SU-DHL-6 (cell line): ENCODE data around the gene ADGRB3.
A peak's percentile ranks its signal among the peaks of the same experiment; 100 is the strongest.

Source experiments
- H2AFZ ChIP-seq: fragments of 200-600 bp; sonication (generic); 2 replicates; pipeline ENCODE4 v1.6.1; 2014; ENCODE audit warnings: low read depth, mild to moderate bottlenecking, moderate library complexity, mixed read lengths, antibody characterized with exemption, low read length; ENCODE audit not compliant: severe bottlenecking
- H3F3A ChIP-seq: fragments of 200-600 bp; shearing (Covaris generic); 2 replicates; pipeline ENCODE4 v1.6.0; 2016; ENCODE audit warnings: antibody characterized with exemption, mild to moderate bottlenecking; ENCODE audit not compliant: insufficient read depth
- H3K27ac ChIP-seq: fragments of 200-600 bp; sonication (generic); 2 replicates; pipeline ENCODE4 v1.5.1; 2016; ENCODE audit warnings: low read depth, mild to moderate bottlenecking, low read length, moderate library complexity, mixed read lengths
- H3K27me3 ChIP-seq: fragments of 200-600 bp; sonication (generic), shearing (Covaris generic); 2 replicates; pipeline ENCODE4 v1.6.0; 2014; ENCODE audit warnings: mild to moderate bottlenecking, low read length
- H3K36me3 ChIP-seq: fragments of 200-600 bp; sonication (generic); 2 replicates; pipeline ENCODE4 v1.6.1; 2014; ENCODE audit warnings: mild to moderate bottlenecking, low read length, mixed read lengths
- H3K4me2 ChIP-seq: fragments of 300-600, 200-600 bp; shearing (Covaris generic), sonication (generic); 2 replicates; pipeline ENCODE4 v1.6.0; 2014; ENCODE audit warnings: low read length, low read depth, mild to moderate bottlenecking; ENCODE audit not compliant: poor library complexity, severe bottlenecking
- H3K4me3 ChIP-seq: fragments of 200-600 bp; sonication (generic); 2 replicates; pipeline ENCODE4 v1.5.1; 2014; ENCODE audit warnings: antibody characterized with exemption, low read length, mild to moderate bottlenecking, mixed read lengths; ENCODE audit not compliant: insufficient read depth, poor library complexity, severe bottlenecking
- H3K79me2 ChIP-seq: fragments of 200-600 bp; sonication (generic); 2 replicates; pipeline ENCODE4 v1.6.1; 2014; ENCODE audit warnings: mild to moderate bottlenecking, low read length, moderate library complexity; ENCODE audit not compliant: insufficient read depth
- H3K9ac ChIP-seq: fragments of 200-600 bp; sonication (generic); 2 replicates; pipeline ENCODE4 v1.7.0; 2014; ENCODE audit warnings: mild to moderate bottlenecking, low read length
- H3K9me2 ChIP-seq: fragments of 200-600 bp; sonication (generic); replicated peaks from 2 replicates; pipeline ENCODE4 v1.6.1; 2014; ENCODE audit warnings: low read length; ENCODE audit not compliant: insufficient read depth
- H3K9me3 ChIP-seq: fragments of 200-600 bp; sonication (generic); 2 replicates; pipeline ENCODE4 v1.6.1; 2014; ENCODE audit warnings: low read length, mixed read lengths; ENCODE audit not compliant: insufficient read depth
- H4K20me1 ChIP-seq: fragments of 200-600 bp; sonication (generic); 2 replicates; pipeline ENCODE4 v1.6.1; 2014; ENCODE audit warnings: low read depth, mild to moderate bottlenecking, antibody characterized with exemption, low read length, moderate library complexity, mixed read lengths
- CTCF ChIP-seq: fragments of 200-600 bp; sonication (generic); IDR thresholded peaks from one replicate; pipeline ENCODE4 v1.5.1; 2017; ENCODE audit warnings: antibody characterized with exemption, mild to moderate bottlenecking, low read length, moderate library complexity; ENCODE audit not compliant: insufficient read depth, poor library complexity, severe bottlenecking
- EZH2phosphoT487 ChIP-seq: fragments of 200-600 bp; sonication (generic), shearing (Covaris generic); conservative IDR thresholded peaks from 2 replicates; pipeline ENCODE4 v1.6.1; 2018; ENCODE audit warnings: mild to moderate bottlenecking, antibody characterized with exemption, low read length, moderate library complexity, mixed read lengths

ADGRB3 gene

GRCh38 chr6:68635706-68636513 is 828 bp downstream of the ADGRB3 start:
- peak overlapping the region; percentile 70; the same call in 1 of the 2 replicates for H3K9ac ChIP-seq
- TF ChIP-seq EZH2phosphoT487, result no peak
- TF ChIP-seq CTCF, result no peak
- no peak overlapping the region for H3K4me3 ChIP-seq
- no peaks in the 10 kb centered on the region for H3K27me3 ChIP-seq
- H3K9me2 ChIP-seq, result no peaks in the 10 kb centered on the region
- H2AFZ ChIP-seq, result peak overlapping the region; percentile 87
- H3K9me3 ChIP-seq, result no peaks in the 10 kb centered on the region
- H3K27ac ChIP-seq, result no peak overlapping the region
- peak overlapping the region; percentile 95 for H3K4me2 ChIP-seq
- no peaks in the 10 kb centered on the region for H4K20me1 ChIP-seq
- no peaks in the 10 kb centered on the region for H3K79me2 ChIP-seq
- no peaks in the 10 kb centered on the region for H3K36me3 ChIP-seq
- no peaks in the 10 kb centered on the region for H3F3A ChIP-seq

GRCh38 chr6:68636666-68637065 is 1.6 kb downstream of the ADGRB3 start:
- H2AFZ ChIP-seq, result no peak overlapping the region
- no peaks in the 10 kb centered on the region for H3K79me2 ChIP-seq
- H3K9ac ChIP-seq, result no peak overlapping the region
- TF ChIP-seq EZH2phosphoT487 (no peak), CTCF (no peak)
- no peak overlapping the region for H3K27ac ChIP-seq
- no peaks in the 10 kb centered on the region for H3K27me3 ChIP-seq
- no peaks in the 10 kb centered on the region for H4K20me1 ChIP-seq
- H3K4me3 ChIP-seq, result no peak overlapping the region
- no peaks in the 10 kb centered on the region for H3K36me3 ChIP-seq
- no peaks in the 10 kb centered on the region for H3K9me3 ChIP-seq
- H3F3A ChIP-seq, result no peaks in the 10 kb centered on the region
- H3K9me2 ChIP-seq, result no peaks in the 10 kb centered on the region
- H3K4me2 ChIP-seq, result no peak overlapping the region

- H3F3A ChIP-seq, result no peaks in the 10 kb centered on the region
- H3K4me3 ChIP-seq, result no peak overlapping the region
- H3K4me2 ChIP-seq, result no peak overlapping the region
- no peaks in the 10 kb centered on the region for H3K9me3 ChIP-seq
- H3K36me3 ChIP-seq, result no peaks in the 10 kb centered on the region
- H3K79me2 ChIP-seq, result no peaks in the 10 kb centered on the region
- no peak overlapping the region for H3K9ac ChIP-seq
- no peak overlapping the region for H2AFZ ChIP-seq
- no peaks in the 10 kb centered on the region for H3K27me3 ChIP-seq
- H4K20me1 ChIP-seq, result no peaks in the 10 kb centered on the region
- no peak overlapping the region for H3K27ac ChIP-seq
- no peaks in the 10 kb centered on the region for H3K9me2 ChIP-seq
- TF ChIP-seq EZH2phosphoT487 (no peak), CTCF (no peak)
Observed at GRCh38 chr6:68637071-68637470, 2.0 kb downstream of the ADGRB3 start.
